Fibroblast of lung (primary cell): ENCODE data around the gene DYSF. TPM values are rescaled to one million over a fixed set of nuclear protein-coding genes. Genes with fewer than 3 reads are reported as not detected.

Experiments
- DNase-seq, 2 donors: peaks; one replicate each; pipeline versions ENCODE4 v3.0.0 to v3.0.0-alpha.2; 2010; ENCODE audit warnings: low read depth in 2 of 2
- H2AFZ ChIP-seq: 2 replicates; pipeline ENCODE4 v1.5.1; 2012; ENCODE audit warnings: low read length, control low read depth, inconsistent platforms
- H3K27ac ChIP-seq: 2 replicates; pipeline ENCODE4 v1.5.1; 2011; ENCODE audit warnings: low read length, control low read depth; ENCODE audit not compliant: insufficient read depth
- H3K27me3 ChIP-seq: 2 replicates; pipeline ENCODE4 v1.5.1; 2011; ENCODE audit warnings: mild to moderate bottlenecking, low read length; ENCODE audit not compliant: control insufficient read depth, insufficient read depth
- H3K36me3 ChIP-seq: 2 replicates; pipeline ENCODE4 v1.5.1; 2011; ENCODE audit warnings: low read length; ENCODE audit not compliant: control insufficient read depth, insufficient read depth
- H3K4me1 ChIP-seq: 2 replicates; pipeline ENCODE4 v1.5.1; 2011; ENCODE audit warnings: low read length; ENCODE audit not compliant: control insufficient read depth, insufficient read depth; ENCODE audit errors: extremely low read depth
- H3K4me2 ChIP-seq: 2 replicates; pipeline ENCODE4 v1.5.1; 2011; ENCODE audit warnings: low read length, control low read depth; ENCODE audit not compliant: insufficient read depth; ENCODE audit errors: extremely low read depth
- H3K4me3 ChIP-seq, 4 experiments: fragments of 200-600 bp in 1 of 4; sonication (generic) in 1 of 4; replicated peaks in 1 of 4; 2 replicates each; pipeline ENCODE4 v1.5.1; 2011 to 2016; ENCODE audit warnings: low read length in 4 of 4, low read depth in 3 of 4, mild to moderate bottlenecking in 3 of 4, control low read depth in 2 of 4, inconsistent platforms in 1 of 4, mixed read lengths in 1 of 4; ENCODE audit not compliant: insufficient read depth in 1 of 4; ENCODE audit errors: control extremely low read depth in 1 of 4
- H3K79me2 ChIP-seq: 2 replicates; pipeline ENCODE4 v1.5.1; 2012; ENCODE audit warnings: mild to moderate bottlenecking, low read length, inconsistent platforms; ENCODE audit not compliant: control insufficient read depth, insufficient read depth
- H3K9ac ChIP-seq: 2 replicates; pipeline ENCODE4 v1.5.1; 2011; ENCODE audit warnings: mild to moderate bottlenecking, low read length, control low read depth; ENCODE audit not compliant: insufficient read depth
- H3K9me3 ChIP-seq: 2 replicates; pipeline ENCODE4 v1.5.1; 2012; ENCODE audit warnings: low read depth, low read length; ENCODE audit not compliant: control insufficient read depth, insufficient read depth
- H4K20me1 ChIP-seq: 2 replicates; pipeline ENCODE4 v1.5.1; 2011; ENCODE audit warnings: low read length; ENCODE audit not compliant: control insufficient read depth, insufficient read depth; ENCODE audit errors: extremely low read depth
- EZH2 ChIP-seq: IDR thresholded peaks from 2 replicates; pipeline ENCODE4 v1.5.1; 2012; ENCODE audit warnings: low read length, control low read depth, mild to moderate bottlenecking; ENCODE audit errors: missing control alignments
- polyA plus RNA-seq, 2 donors: library from polyadenylated mRNA; depleted of rRNA in 1 of 2; stranded (reverse) in 1 of 2; unstranded in 1 of 2; fragments of >200 nt; gene quantifications; 2 replicates each; pipeline ENCODE4 v1.2.1, GENCODE V29; 2011 to 2012; ENCODE audit warnings: missing spikeins in 1 of 2
- total RNA-seq: library from RNA; depleted of rRNA; stranded (reverse); fragments of >200 nt; gene quantifications from 2 replicates; pipeline ENCODE4 v1.2.1, GENCODE V29; 2014
- TF ChIP-seq, protein P1 (sequence below), 2 donors: IDR thresholded peaks in 1 of 2; conservative IDR thresholded peaks in 1 of 2; 1 replicate in 1 of 2; 2 replicates in 1 of 2; pipeline ENCODE4 v1.5.1; 2011 to 2012; ENCODE audit warnings: low read length in 2 of 2, control low read depth in 1 of 2, inconsistent platforms in 1 of 2, low read depth in 1 of 2, mild to moderate bottlenecking in 1 of 2

Gene DYSF
- total and polyA plus RNA-seq, 2 donors (not counting 1 experiment from before 2014, with no cell fraction given), result under 0.01 to 0.67 TPM

DNA sequence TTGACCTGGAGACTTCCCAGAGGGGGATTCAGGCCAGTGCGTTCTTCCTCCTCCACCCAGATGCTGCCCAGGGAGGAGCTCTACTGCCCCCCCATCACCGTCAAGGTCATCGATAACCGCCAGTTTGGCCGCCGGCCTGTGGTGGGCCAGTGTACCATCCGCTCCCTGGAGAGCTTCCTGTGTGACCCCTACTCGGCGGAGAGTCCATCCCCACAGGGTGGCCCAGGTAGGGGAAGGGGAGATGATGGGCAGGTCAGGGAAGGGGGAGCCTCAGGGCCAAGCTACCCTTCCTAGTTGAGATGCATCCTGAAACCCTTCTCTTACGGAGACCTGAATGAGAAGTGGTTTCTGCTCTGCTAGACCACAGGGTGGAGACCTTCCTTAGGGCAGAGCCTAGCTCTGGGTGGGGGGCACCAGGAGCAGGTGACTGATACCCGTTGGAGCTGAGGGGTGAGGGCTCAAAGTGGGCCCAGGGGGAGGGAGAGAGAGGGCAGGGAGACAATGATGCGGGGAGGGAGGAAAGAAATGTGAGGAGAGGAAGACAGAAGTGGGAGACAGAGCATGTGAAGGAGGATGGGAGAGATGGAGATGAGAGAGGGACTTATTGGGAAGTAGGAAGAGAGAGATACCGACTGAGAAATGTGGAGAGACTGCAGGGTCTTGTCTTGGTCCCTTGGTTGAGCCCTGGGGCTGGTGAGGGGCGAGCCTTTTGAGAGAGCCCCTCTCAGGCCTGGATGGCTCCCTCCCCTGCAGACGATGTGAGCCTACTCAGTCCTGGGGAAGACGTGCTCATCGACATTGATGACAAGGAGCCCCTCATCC is 159.4 kb downstream of the DYSF start:
- Histone ChIP-seq H3K79me2 (no peaks in the 10 kb centered on the region), H3K4me1 (no peaks in the 10 kb centered on the region), H3K27ac (no peak overlapping the region), H3K4me2 (no peak overlapping the region), H3K9ac (no peak overlapping the region), H3K27me3 (no peaks in the 10 kb centered on the region), H2AFZ (no peak overlapping the region), H3K9me3 (no peaks in the 10 kb centered on the region), H3K4me3 (no peak overlapping the region), H3K36me3 (no peaks in the 10 kb centered on the region), H4K20me1 (no peaks in the 10 kb centered on the region)
- TF ChIP-seq, protein P1, sequence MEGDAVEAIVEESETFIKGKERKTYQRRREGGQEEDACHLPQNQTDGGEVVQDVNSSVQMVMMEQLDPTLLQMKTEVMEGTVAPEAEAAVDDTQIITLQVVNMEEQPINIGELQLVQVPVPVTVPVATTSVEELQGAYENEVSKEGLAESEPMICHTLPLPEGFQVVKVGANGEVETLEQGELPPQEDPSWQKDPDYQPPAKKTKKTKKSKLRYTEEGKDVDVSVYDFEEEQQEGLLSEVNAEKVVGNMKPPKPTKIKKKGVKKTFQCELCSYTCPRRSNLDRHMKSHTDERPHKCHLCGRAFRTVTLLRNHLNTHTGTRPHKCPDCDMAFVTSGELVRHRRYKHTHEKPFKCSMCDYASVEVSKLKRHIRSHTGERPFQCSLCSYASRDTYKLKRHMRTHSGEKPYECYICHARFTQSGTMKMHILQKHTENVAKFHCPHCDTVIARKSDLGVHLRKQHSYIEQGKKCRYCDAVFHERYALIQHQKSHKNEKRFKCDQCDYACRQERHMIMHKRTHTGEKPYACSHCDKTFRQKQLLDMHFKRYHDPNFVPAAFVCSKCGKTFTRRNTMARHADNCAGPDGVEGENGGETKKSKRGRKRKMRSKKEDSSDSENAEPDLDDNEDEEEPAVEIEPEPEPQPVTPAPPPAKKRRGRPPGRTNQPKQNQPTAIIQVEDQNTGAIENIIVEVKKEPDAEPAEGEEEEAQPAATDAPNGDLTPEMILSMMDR (conservative IDR thresholded peaks at IDR 0.05 in 1 of 2, IDR thresholded peaks at IDR 0.05 in 1 of 2; ENCODE audit: low read depth in 1 of 2, low read length in 2 of 2), result no peak
- no peak for TF ChIP-seq EZH2
- no peak for DNase-seq

- TF ChIP-seq EZH2, result no peak
- TF ChIP-seq, protein P1 (conservative IDR thresholded peaks at IDR 0.05 in 1 of 2, IDR thresholded peaks at IDR 0.05 in 1 of 2; ENCODE audit: low read depth in 1 of 2, low read length in 2 of 2), result no peak
- Histone ChIP-seq H3K9ac (no peak overlapping the region), H3K4me2 (no peak overlapping the region), H3K27ac (no peak overlapping the region), H3K27me3 (no peaks in the 10 kb centered on the region), H3K9me3 (no peaks in the 10 kb centered on the region), H3K4me3 (no peak overlapping the region), H3K4me1 (no peaks in the 10 kb centered on the region), H3K79me2 (no peaks in the 10 kb centered on the region), H3K36me3 (no peaks in the 10 kb centered on the region), H4K20me1 (no peaks in the 10 kb centered on the region), H2AFZ (no peak overlapping the region)
- no peak for DNase-seq
Measured at GRCh38 chr2:71613403-71613952, 160.1 kb downstream of the DYSF start.

DNA sequence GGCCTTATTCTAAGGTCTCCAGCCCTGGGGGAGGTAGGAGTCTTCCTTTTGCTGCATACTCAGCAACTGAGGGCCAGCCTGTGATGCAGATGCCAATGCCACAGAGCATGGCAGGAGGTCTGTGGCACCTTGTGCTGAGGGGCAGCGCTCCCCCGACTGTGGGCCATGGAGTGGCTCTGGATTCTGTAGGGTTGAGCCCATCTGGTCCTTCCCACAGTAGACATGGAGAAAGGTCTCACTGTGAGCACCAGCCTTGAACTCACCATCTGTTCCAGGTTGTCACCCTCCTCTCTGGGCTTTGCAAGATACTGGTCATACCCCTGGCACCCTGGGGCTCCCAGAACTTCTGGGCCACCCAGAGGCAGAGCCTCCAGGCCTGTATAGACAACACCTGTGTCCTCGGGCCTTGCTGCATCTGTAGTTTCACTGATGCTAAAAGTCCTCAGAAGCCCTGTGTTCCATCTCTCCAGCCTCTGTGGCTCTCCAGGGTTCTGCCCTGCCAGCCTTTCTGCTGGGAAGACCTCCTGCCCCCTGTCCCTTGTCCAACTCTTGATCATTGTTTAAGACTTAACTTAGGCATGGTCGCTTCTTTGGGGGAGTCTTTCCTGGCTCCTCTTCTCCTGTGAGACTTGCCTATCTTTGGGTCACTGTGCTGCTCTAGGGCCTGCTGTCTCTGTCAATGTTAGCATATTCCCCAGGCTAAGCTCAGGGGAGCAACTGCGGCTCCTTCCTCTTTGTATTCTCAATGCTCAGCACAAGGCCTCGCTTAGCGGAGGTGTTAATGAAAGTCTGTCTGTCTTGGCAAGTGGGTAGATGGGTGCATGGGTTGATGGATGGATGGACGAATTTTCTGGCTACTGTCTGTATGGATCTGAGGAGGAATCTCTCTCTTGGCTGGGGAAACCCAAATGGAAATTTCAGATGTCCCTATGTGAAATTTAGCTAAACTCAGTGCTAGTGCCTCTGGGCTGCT is 160.9 kb downstream of the DYSF start:
- H3K27me3 ChIP-seq, result no peaks in the 10 kb centered on the region
- H2AFZ ChIP-seq, result no peak overlapping the region
- no peaks in the 10 kb centered on the region for H3K9me3 ChIP-seq
- no peak for TF ChIP-seq EZH2
- TF ChIP-seq, protein P1 (conservative IDR thresholded peaks at IDR 0.05 in 1 of 2, IDR thresholded peaks at IDR 0.05 in 1 of 2; ENCODE audit: low read depth in 1 of 2, low read length in 2 of 2), result no peak
- no peaks in the 10 kb centered on the region for H4K20me1 ChIP-seq
- no peak overlapping the region for H3K9ac ChIP-seq
- no peaks in the 10 kb centered on the region for H3K79me2 ChIP-seq
- no peaks in the 10 kb centered on the region for H3K4me1 ChIP-seq
- no peak overlapping the region for H3K27ac ChIP-seq
- H3K36me3 ChIP-seq, result no peaks in the 10 kb centered on the region
- DNase-seq, result no peak
- no peak overlapping the region for H3K4me2 ChIP-seq
- no peak overlapping the region for H3K4me3 ChIP-seq
